G401.6 (cell line): ENCODE results near the gene THBS1.

Experiments
- FAIRE-seq: peaks from 2 replicates; lab custom pipeline; 2012; peaks lifted over from hg19 to GRCh38; lab: Jason Lieb, UNC

Gene THBS1

DNA sequence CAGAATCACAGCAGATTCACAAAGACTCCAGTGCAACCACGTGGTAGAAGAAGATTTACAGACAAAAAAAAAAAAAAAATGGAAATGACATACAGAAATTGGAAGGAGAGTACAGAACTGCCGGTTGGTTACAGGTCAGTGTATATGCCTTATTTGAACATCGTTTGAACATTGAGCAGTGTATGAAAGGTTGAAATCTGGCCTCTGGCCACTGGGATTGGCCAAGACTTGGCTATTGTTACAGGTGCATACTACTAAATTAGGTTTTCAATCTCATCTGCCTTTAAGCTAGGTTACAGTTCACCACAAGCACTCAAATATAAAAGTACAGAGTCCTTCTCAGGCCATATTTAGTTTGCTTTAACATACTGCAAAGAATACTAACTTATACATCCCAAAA is 59.8 kb downstream of the THBS1 start:
- no peak for FAIRE-seq

DNA sequence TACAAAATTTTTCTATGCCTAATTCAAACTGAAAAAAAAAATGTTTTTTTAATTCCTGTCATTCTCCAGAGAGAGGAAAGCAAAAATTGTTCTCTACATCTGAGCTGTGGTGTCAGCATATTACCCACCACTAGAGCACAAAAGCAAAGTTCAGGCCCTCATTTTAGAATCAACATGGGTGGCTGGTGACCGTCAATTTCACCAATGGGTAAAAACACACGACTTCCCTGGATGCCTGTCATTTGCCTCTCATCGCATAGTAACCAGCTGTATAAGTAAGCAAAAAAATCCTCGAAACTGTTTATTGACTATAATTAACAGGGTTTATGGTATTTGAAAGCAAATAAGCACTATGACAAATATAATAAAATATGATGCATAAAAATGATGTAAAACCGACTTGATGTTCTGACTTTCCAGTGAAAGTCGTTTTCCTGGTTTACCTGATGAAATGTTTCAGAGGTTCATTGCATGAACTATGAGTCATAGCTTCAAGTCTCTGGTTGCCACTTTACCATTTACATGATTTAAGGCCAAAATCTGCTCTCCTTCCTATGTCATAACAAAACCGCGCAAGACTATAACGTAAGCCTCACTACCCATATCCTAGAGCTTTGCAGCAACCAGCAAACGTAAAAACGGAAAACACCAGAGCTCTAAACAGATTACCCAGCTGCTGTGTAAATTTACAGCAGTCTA is 60.5 kb downstream of the THBS1 start:
- no peak for FAIRE-seq

- FAIRE-seq, result no peak
These were observed 61.2 kb downstream of the THBS1 start for GRCh38 chr15:39642011-39642640.

DNA sequence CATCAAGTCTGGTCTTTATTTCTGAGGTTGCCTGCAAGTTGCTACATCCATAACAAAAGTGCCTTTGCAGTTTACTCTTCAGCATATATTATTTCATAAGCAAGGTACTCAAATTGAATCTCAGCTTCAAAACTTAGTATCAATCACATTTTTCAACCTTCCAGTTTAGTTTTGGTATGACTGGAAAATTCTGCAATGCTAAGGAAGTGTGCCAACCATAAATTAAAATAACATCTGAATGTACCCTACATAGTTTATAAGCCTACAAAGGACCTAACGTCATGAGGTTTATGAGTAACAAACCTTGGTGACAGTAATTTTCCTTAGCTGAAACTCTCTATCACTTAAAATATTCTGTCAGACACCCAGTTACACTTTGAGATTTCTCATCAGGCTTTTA is 62.8 kb downstream of the THBS1 start:
- FAIRE-seq, result no peak

DNA sequence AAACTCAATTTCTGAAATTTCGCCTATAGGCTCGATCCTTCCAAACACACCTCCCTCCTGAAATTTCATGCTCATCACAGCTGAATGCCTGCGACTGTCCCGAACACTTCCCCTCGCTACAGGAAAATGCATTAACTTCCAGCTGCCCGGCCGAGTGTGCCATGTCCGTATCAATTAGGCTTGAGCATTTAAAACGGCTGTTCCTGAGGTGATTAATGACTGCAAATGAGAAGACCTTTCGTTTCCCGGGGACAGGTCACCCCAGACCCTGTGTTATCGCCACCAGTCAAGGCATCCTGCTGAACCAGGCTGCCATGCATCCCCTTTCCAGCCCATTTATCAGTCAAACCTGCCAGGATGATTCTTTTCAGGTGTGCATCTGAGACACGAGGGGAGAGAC is 63.3 kb downstream of the THBS1 start:
- FAIRE-seq, result no peak

DNA sequence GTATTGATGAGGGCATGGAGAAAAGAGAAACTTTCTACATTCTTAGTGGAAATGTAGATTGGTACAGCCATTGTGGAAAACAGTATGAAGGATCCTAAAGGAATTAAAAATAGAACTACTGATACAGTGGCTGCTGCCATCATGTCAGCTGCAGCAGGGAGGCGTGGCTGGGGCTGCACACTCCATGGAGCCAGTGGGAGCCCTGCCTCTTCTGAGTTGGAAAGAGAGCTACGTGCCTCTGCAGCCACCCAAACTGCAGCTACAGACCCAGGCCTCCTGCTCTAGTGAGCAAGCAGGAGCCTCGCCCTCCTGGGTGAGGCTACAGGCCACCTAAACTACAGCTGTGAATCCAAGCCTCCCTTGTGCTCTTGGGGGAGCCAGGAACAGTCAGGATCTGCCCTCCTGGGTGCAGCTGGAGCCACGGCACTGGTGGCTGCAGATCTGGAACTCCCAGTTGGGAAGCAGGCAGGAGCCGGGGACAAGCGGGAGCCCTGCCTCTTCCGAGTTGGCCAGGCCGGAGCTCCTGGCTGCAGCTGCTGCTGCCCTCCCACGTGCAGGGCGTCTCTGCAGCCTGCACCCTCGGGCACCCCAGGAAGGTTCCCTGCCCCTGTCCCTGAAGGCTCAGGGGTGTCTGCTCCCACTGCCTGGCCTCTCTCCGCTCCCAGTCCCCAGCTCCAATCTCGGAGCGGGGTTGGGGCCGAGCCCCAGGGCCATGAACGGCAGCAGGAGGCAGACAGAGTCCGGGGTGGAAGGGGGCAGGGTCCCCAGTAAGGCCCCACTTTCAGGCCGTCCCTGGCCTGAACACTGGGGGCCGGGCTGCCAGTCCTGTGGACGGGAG is 64.5 kb downstream of the THBS1 start:
- FAIRE-seq, result no peak

DNA sequence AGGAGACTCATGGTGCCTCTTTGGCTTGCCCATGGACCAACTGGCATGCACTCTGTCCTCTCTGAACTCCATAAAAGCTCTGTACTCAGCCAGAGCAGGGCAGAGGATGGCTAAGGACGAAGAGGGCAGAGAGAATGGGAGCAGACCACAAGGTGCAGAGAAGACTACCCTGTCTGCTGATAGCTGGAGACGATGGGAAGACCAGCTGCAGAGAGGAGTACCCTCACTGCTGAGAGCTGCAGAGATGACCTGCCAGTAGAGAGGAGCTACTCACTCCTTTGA is 65.0 kb downstream of the THBS1 start:
- FAIRE-seq, result no peak

GRCh38 chr15:39646425-39646824 is 65.5 kb downstream of the THBS1 start:
- FAIRE-seq, result no peak
